Mesenchymal stem cell (in vitro differentiated cells and primary cell): ENCODE data around the gene ATP8B3.

Experiments used
- DNase-seq: peaks from one replicate; pipeline ENCODE4 v3.0.0-alpha.2; 2013
- H2AFZ ChIP-seq: one replicate; pipeline ENCODE4 v1.6.1; 2013; ENCODE audit warnings: low read depth, mild to moderate bottlenecking, control low read depth, inconsistent platforms, low read length, moderate library complexity
- H2AK5ac ChIP-seq: 2 replicates; pipeline ENCODE4 v1.6.1; 2013; ENCODE audit warnings: low read length, moderate library complexity, mild to moderate bottlenecking, inconsistent platforms; ENCODE audit not compliant: severe bottlenecking
- H2BK120ac ChIP-seq: one replicate; pipeline ENCODE4 v1.6.1; 2013; ENCODE audit warnings: low read depth, mild to moderate bottlenecking, inconsistent platforms, low read length, moderate library complexity
- H2BK12ac ChIP-seq, 2 experiments: one replicate each; pipeline ENCODE4 v1.6.1; 2013; ENCODE audit warnings: inconsistent platforms in 2 of 2, low read length in 2 of 2, mild to moderate bottlenecking in 2 of 2, moderate library complexity in 2 of 2, control low read depth in 1 of 2
- H2BK15ac ChIP-seq: one replicate; pipeline ENCODE4 v1.6.1; 2013; ENCODE audit warnings: mild to moderate bottlenecking, low read depth, inconsistent platforms; ENCODE audit not compliant: poor library complexity, severe bottlenecking
- H2BK5ac ChIP-seq: 2 replicates; pipeline ENCODE4 v1.6.1; 2013; ENCODE audit warnings: low read depth, mild to moderate bottlenecking, low read length, control low read depth, inconsistent platforms; ENCODE audit not compliant: poor library complexity, severe bottlenecking
- H3K14ac ChIP-seq, 2 experiments: one replicate each; pipeline ENCODE4 v1.6.1; 2013; ENCODE audit warnings: inconsistent platforms in 2 of 2, low read length in 2 of 2, control low read depth in 1 of 2, mild to moderate bottlenecking in 1 of 2, moderate library complexity in 1 of 2
- H3K18ac ChIP-seq, 2 experiments: one replicate each; pipeline ENCODE4 v1.6.1; 2013; ENCODE audit warnings: inconsistent platforms in 2 of 2, low read length in 2 of 2, control low read depth in 1 of 2, low read depth in 1 of 2, mild to moderate bottlenecking in 1 of 2
- H3K23ac ChIP-seq, 2 experiments: one replicate each; pipeline ENCODE4 v1.6.1; 2013; ENCODE audit warnings: inconsistent platforms in 2 of 2, low read length in 2 of 2, mild to moderate bottlenecking in 2 of 2, moderate library complexity in 2 of 2, control low read depth in 1 of 2
- H3K27ac ChIP-seq: 2 replicates; pipeline ENCODE4 v1.5.1; 2013; ENCODE audit warnings: mild to moderate bottlenecking, moderate library complexity, low read length, control low read depth, inconsistent platforms; ENCODE audit not compliant: poor library complexity, severe bottlenecking
- H3K27me3 ChIP-seq, 2 experiments: 2 replicates each; pipeline versions ENCODE4 v1.6.1 to v1.7.0; 2013; ENCODE audit warnings: low read length in 2 of 2, mild to moderate bottlenecking in 2 of 2, moderate library complexity in 2 of 2, control low read depth in 1 of 2, inconsistent platforms in 1 of 2; ENCODE audit not compliant: control insufficient read depth in 1 of 2, insufficient read depth in 1 of 2
- H3K36me3 ChIP-seq, 2 experiments: 2 replicates each; pipeline versions ENCODE4 v1.6.1 to v1.7.0; 2013; ENCODE audit warnings: low read length in 2 of 2, control low read depth in 1 of 2, inconsistent platforms in 1 of 2, low read depth in 1 of 2, mild to moderate bottlenecking in 1 of 2; ENCODE audit not compliant: insufficient read depth in 2 of 2, control insufficient read depth in 1 of 2
- H3K4ac ChIP-seq, 2 experiments: one replicate each; pipeline ENCODE4 v1.6.1; 2013; ENCODE audit warnings: inconsistent platforms in 2 of 2, low read length in 2 of 2, mild to moderate bottlenecking in 2 of 2, moderate library complexity in 2 of 2, control low read depth in 1 of 2, low read depth in 1 of 2
- H3K4me1 ChIP-seq: 2 replicates; pipeline ENCODE4 v1.6.1; 2013; ENCODE audit warnings: low read depth, low read length, control low read depth; ENCODE audit not compliant: control insufficient read depth, insufficient read depth
- H3K4me2 ChIP-seq: 2 replicates; pipeline ENCODE4 v1.6.1; 2013; ENCODE audit warnings: low read length, mild to moderate bottlenecking, inconsistent platforms; ENCODE audit not compliant: poor library complexity, severe bottlenecking
- H3K4me3 ChIP-seq, 2 experiments: 2 replicates each; pipeline versions ENCODE4 v1.5.1 to v1.7.0; 2013; ENCODE audit warnings: low read length in 2 of 2, mild to moderate bottlenecking in 2 of 2, control low read depth in 1 of 2, low read depth in 1 of 2; ENCODE audit not compliant: insufficient read depth in 1 of 2
- H3K79me1 ChIP-seq: replicated peaks from 2 replicates; pipeline ENCODE4 v1.6.1; 2013; ENCODE audit warnings: mild to moderate bottlenecking, control low read depth, low read length, inconsistent platforms; ENCODE audit not compliant: poor library complexity, severe bottlenecking
- H3K9ac ChIP-seq: 2 replicates; pipeline ENCODE4 v1.7.0; 2013; ENCODE audit warnings: mild to moderate bottlenecking, low read length, moderate library complexity
- H3K9me3 ChIP-seq: 2 replicates; pipeline ENCODE4 v1.7.0; 2013; ENCODE audit warnings: mild to moderate bottlenecking, low read length; ENCODE audit not compliant: control insufficient read depth
- H4K8ac ChIP-seq: one replicate; pipeline ENCODE4 v1.6.1; 2013; ENCODE audit warnings: inconsistent platforms, mild to moderate bottlenecking, low read length, moderate library complexity
- H4K91ac ChIP-seq: one replicate; pipeline ENCODE4 v1.6.1; 2013; ENCODE audit warnings: mild to moderate bottlenecking, low read length, inconsistent platforms
- WGBS: methylation state at CpG from one replicate; pipeline ENCODE4 v1.1.7; 2013; ENCODE audit warnings: mixed read lengths; 5-methylcytosine and 5-hydroxymethylcytosine counted together

ATP8B3 gene

GRCh38 chr19:1830978-1831377 lies 18.9 kb upstream of the ATP8B3 start:
- H2BK15ac ChIP-seq = no peak overlapping the region
- no peak overlapping the region for H2AK5ac ChIP-seq
- no peak overlapping the region for H3K14ac ChIP-seq
- no peak overlapping the region for H2AFZ ChIP-seq
- H2BK5ac ChIP-seq = no peak overlapping the region
- H3K18ac ChIP-seq = no peak overlapping the region
- H2BK120ac ChIP-seq = no peak overlapping the region
- H4K91ac ChIP-seq = no peak overlapping the region
- H3K4me3 ChIP-seq = no peak overlapping the region
- H3K23ac ChIP-seq = no peak overlapping the region
- no peak overlapping the region for H3K4ac ChIP-seq
- peaks cover 23 to 67% of the 10 kb centered on the region in 2 experiments for H3K36me3 ChIP-seq
- no peak for DNase-seq
- H3K4me1 ChIP-seq = peaks cover 27% of the 10 kb centered on the region
- H4K8ac ChIP-seq = no peak overlapping the region
- peaks cover 29% of the 10 kb centered on the region for H3K79me1 ChIP-seq
- no peak overlapping the region for H3K9ac ChIP-seq
- H3K9me3 ChIP-seq = no peaks in the 10 kb centered on the region
- 97% methylated on average over 11 of the region's 11 CpGs for WGBS
- no peak overlapping the region for H3K4me2 ChIP-seq
- no peak overlapping the region for H3K27ac ChIP-seq
- no peak overlapping the region for H2BK12ac ChIP-seq
- no peaks in the 10 kb centered on the region for H3K27me3 ChIP-seq

GRCh38 chr19:1830568-1830967 lies 18.5 kb upstream of the ATP8B3 start:
- no peak overlapping the region for H4K91ac ChIP-seq
- 98% methylated on average over 15 of the region's 15 CpGs for WGBS

GRCh38 chr19:1829958-1830357 lies 17.9 kb upstream of the ATP8B3 start:
- H2BK120ac ChIP-seq = no peak overlapping the region
- H3K14ac ChIP-seq = no peak overlapping the region
- no peak overlapping the region for H3K18ac ChIP-seq
- H4K91ac ChIP-seq = no peak overlapping the region
- peaks cover 28% of the 10 kb centered on the region for H3K4me1 ChIP-seq
- no peak overlapping the region for H2BK15ac ChIP-seq
- no peak overlapping the region for H2AK5ac ChIP-seq
- no peak overlapping the region for H3K27ac ChIP-seq
- no peak overlapping the region for H4K8ac ChIP-seq
- no peaks in the 10 kb centered on the region for H3K27me3 ChIP-seq
- H3K4me2 ChIP-seq = no peak overlapping the region
- no peaks in the 10 kb centered on the region for H3K9me3 ChIP-seq
- H2BK12ac ChIP-seq = no peak overlapping the region
- no peak overlapping the region for H3K23ac ChIP-seq
- WGBS = 98% methylated on average over 11 of the region's 11 CpGs
- peaks cover 23 to 66% of the 10 kb centered on the region in 2 experiments for H3K36me3 ChIP-seq
- H3K4ac ChIP-seq = no peak overlapping the region
- H2BK5ac ChIP-seq = no peak overlapping the region
- no peak overlapping the region for H3K4me3 ChIP-seq
- H2AFZ ChIP-seq = no peak overlapping the region
- no peak for DNase-seq
- peaks cover 29% of the 10 kb centered on the region for H3K79me1 ChIP-seq
- H3K9ac ChIP-seq = no peak overlapping the region

More at GRCh38 chr19:1830568-1830967, 18.5 kb upstream of the ATP8B3 start:
- Histone ChIP-seq H3K36me3 (peaks cover 23 to 67% of the 10 kb centered on the region in 2 experiments), H3K23ac (no peak overlapping the region), H3K4me1 (peaks cover 29% of the 10 kb centered on the region), H3K4me2 (no peak overlapping the region), H3K14ac (no peak overlapping the region), H3K27me3 (no peaks in the 10 kb centered on the region), H2BK5ac (no peak overlapping the region), H3K18ac (no peak overlapping the region), H3K4me3 (no peak overlapping the region), H3K79me1 (peaks cover 30% of the 10 kb centered on the region), H3K9ac (no peak overlapping the region), H2BK120ac (no peak overlapping the region), H2BK12ac (no peak overlapping the region), H4K8ac (no peak overlapping the region), H3K27ac (no peak overlapping the region), H2AK5ac (no peak overlapping the region), H2BK15ac (no peak overlapping the region), H3K9me3 (no peaks in the 10 kb centered on the region), H2AFZ (no peak overlapping the region), H3K4ac (no peak overlapping the region)
- DNase-seq = no peak

- no peak overlapping the region for H2BK15ac ChIP-seq
Observed at GRCh38 chr19:1828279-1829238, 16.5 kb upstream of the ATP8B3 start.

More at GRCh38 chr19:1828279-1829238, 16.5 kb upstream of the ATP8B3 start:
- H3K18ac ChIP-seq = no peak overlapping the region
- H2BK12ac ChIP-seq = no peak overlapping the region
- H3K9ac ChIP-seq = no peak overlapping the region
- H2BK120ac ChIP-seq = no peak overlapping the region
- no peak overlapping the region for H3K4me3 ChIP-seq
- peaks cover 30% of the 10 kb centered on the region for H3K79me1 ChIP-seq
- H3K9me3 ChIP-seq = no peaks in the 10 kb centered on the region
- peaks cover 31 to 63% of the 10 kb centered on the region in 2 experiments for H3K36me3 ChIP-seq
- H3K4ac ChIP-seq = no peak overlapping the region
- WGBS = 97% methylated on average over 47 of the region's 57 CpGs
- H3K27ac ChIP-seq = no peak overlapping the region
- H3K14ac ChIP-seq = no peak overlapping the region
- H3K4me2 ChIP-seq = no peak overlapping the region
- H3K4me1 ChIP-seq = peaks cover 30% of the 10 kb centered on the region
- DNase-seq = no peak
- H2AK5ac ChIP-seq = no peak overlapping the region
- H2AFZ ChIP-seq = no peak overlapping the region
- no peaks in the 10 kb centered on the region for H3K27me3 ChIP-seq
- no peak overlapping the region for H4K91ac ChIP-seq
- no peak overlapping the region for H3K23ac ChIP-seq
- H2BK5ac ChIP-seq = no peak overlapping the region
- H4K8ac ChIP-seq = no peak overlapping the region
